K562 (cell line): Measurements from ENCODE around the gene STYXL1. TPM values are rescaled to one million over a fixed set of nuclear protein-coding genes. Genes with fewer than 3 reads are reported as not detected.
"Not testable (repeated sequence)": the region's sequence is repeated elsewhere in the genome, so short reads cannot be mapped to it uniquely, and the experiment has no call there.

Experiments used
- ATAC-seq: fragments of 200-7000 bp; cut with Tn5 transposase; 3 replicates; pipeline ENCODE4 v1.9.1; 2020; ENCODE audit warnings: moderate library complexity
- BruUV-seq: library from RNA; stranded (reverse); fragments of 400-500 nt; replicated peaks from 2 replicates; lab custom pipeline; 2021; lab: Mats Ljungman, UMichigan
- CTCF ChIA-PET: fragments of 300-600 bp; formaldehyde crosslinking; extraction: SDS; loops from one replicate; lab custom pipeline; 2021; ENCODE audit warnings: low intra/inter-chr PET ratio; lab: Yijun Ruan, JAX
- POLR2A ChIA-PET: fragments of 300-600, 350-650 bp; sonication (Branson Sonifier 250); formaldehyde crosslinking; extraction: SDS; loops from one replicate; lab custom pipeline; 2021; ENCODE audit warnings: antibody characterized with exemption, inconsistent platforms; lab: Yijun Ruan, JAX
- DNase-seq, 4 experiments: peaks; one replicate each; pipeline versions ENCODE4 v3.0.0 to v3.0.0-alpha.2; 2011 to 2018; ENCODE audit warnings: low spot score in 3 of 4, mixed read lengths in 3 of 4; ENCODE audit errors: extremely low read depth in 1 of 4
- FAIRE-seq: peaks from 2 replicates; lab custom pipeline; 2011; peaks lifted over from hg19 to GRCh38; lab: Jason Lieb, UNC
- H2AFZ ChIP-seq: 2 replicates; pipeline ENCODE4 v1.6.0; 2011; ENCODE audit warnings: low read depth, low read length, control low read depth, inconsistent platforms
- H3K27ac ChIP-seq: fragments of 200-600 bp; 3 replicates; pipeline ENCODE4 v1.8.0; 2011; ENCODE audit warnings: low read depth, mild to moderate bottlenecking, control low read depth, inconsistent platforms, low read length, moderate library complexity, mixed read lengths; ENCODE audit errors: extremely low read depth
- H3K27me3 ChIP-seq, 2 experiments: fragments of 300-600 bp in 1 of 2; 2 replicates in 1 of 2; 3 replicates in 1 of 2; pipeline versions ENCODE4 v1.6.0 to v1.8.0; 2011; ENCODE audit warnings: inconsistent platforms in 2 of 2, low read length in 2 of 2, mild to moderate bottlenecking in 1 of 2, mixed read lengths in 1 of 2, moderate library complexity in 1 of 2; ENCODE audit not compliant: control insufficient read depth in 2 of 2, insufficient read depth in 2 of 2
- H3K36me3 ChIP-seq: fragments of 300-600 bp; 3 replicates; pipeline ENCODE4 v1.8.0; 2011; ENCODE audit warnings: mild to moderate bottlenecking, low read length, inconsistent platforms; ENCODE audit not compliant: control insufficient read depth, insufficient read depth
- H3K4me1 ChIP-seq, 2 experiments: fragments of 200-600 bp in 1 of 2; replicated peaks in 1 of 2; 2 replicates in 1 of 2; 3 replicates in 1 of 2; pipeline versions ENCODE4 v1.5.1 to v1.8.0; 2011; ENCODE audit warnings: inconsistent platforms in 2 of 2, low read length in 2 of 2, mild to moderate bottlenecking in 1 of 2, mixed read lengths in 1 of 2, moderate library complexity in 1 of 2; ENCODE audit not compliant: control insufficient read depth in 2 of 2, insufficient read depth in 2 of 2
- H3K4me2 ChIP-seq: 2 replicates; pipeline ENCODE4 v1.6.1; 2011; ENCODE audit warnings: low read length, control low read depth, inconsistent platforms, mixed read lengths; ENCODE audit not compliant: insufficient read depth
- H3K4me3 ChIP-seq: fragments of 200-600 bp; sonication (generic), shearing (Covaris generic); 2 replicates; pipeline ENCODE4 v1.5.1; 2016; ENCODE audit warnings: control low read depth, inconsistent platforms
- H3K79me2 ChIP-seq: fragments of 200-600 bp; 3 replicates; pipeline ENCODE4 v1.8.0; 2011; ENCODE audit warnings: low read length, inconsistent platforms; ENCODE audit not compliant: control insufficient read depth, insufficient read depth
- H3K9ac ChIP-seq, 2 experiments: 2 replicates each; pipeline versions ENCODE4 v1.6.0 to v1.6.1; 2011; ENCODE audit warnings: low read depth in 2 of 2, low read length in 2 of 2, control low read depth in 1 of 2, inconsistent platforms in 1 of 2, mild to moderate bottlenecking in 1 of 2, mixed read lengths in 1 of 2; ENCODE audit not compliant: insufficient read depth in 1 of 2
- H3K9me1 ChIP-seq: one replicate; pipeline ENCODE4 v1.6.0; 2011; ENCODE audit warnings: inconsistent platforms, mild to moderate bottlenecking, low read length, moderate library complexity; ENCODE audit not compliant: control insufficient read depth, insufficient read depth
- H3K9me3 ChIP-seq: replicated peaks from 2 replicates; pipeline ENCODE4 v1.5.1; 2011; ENCODE audit warnings: low read depth, low read length, inconsistent platforms; ENCODE audit not compliant: control insufficient read depth, insufficient read depth
- H4K20me1 ChIP-seq: replicated peaks from 2 replicates; pipeline ENCODE4 v1.6.1; 2011; ENCODE audit warnings: low read length, inconsistent platforms, mixed read lengths; ENCODE audit not compliant: control insufficient read depth, insufficient read depth
- ARID1B ChIP-seq: fragments of 450-650 bp; IDR thresholded peaks from 2 replicates; pipeline ENCODE4 v1.6.1; 2016; ENCODE audit warnings: antibody characterized with exemption, mild to moderate bottlenecking, inconsistent platforms
- BACH1 ChIP-seq: fragments of 200-800 bp; sonication (Bioruptor generic); IDR thresholded peaks from 2 replicates; pipeline ENCODE4 v1.6.1; 2016; ENCODE audit warnings: missing genetic modification characterization, missing compliant biosample characterization
- FOSL1 ChIP-seq: fragments of 200-800 bp; sonication (Bioruptor generic); conservative IDR thresholded peaks from 2 replicates; pipeline ENCODE4 v1.6.1; 2016; ENCODE audit warnings: missing genetic modification characterization, missing compliant biosample characterization
- JUND ChIP-seq, 2 experiments: IDR thresholded peaks; 2 replicates in 1 of 2; 3 replicates in 1 of 2; pipeline ENCODE4 v1.6.1; 2011; ENCODE audit warnings: borderline replicate concordance in 2 of 2, low read depth in 2 of 2, low read length in 2 of 2, improper control_type of control experiment in 1 of 2, missing biosample characterization in 1 of 2, missing genetic modification characterization in 1 of 2, missing genetic modification reagents in 1 of 2
- NR2C2 ChIP-seq, 2 experiments: fragments of 200-800 bp in 1 of 2; sonication (Bioruptor generic) in 1 of 2; sonication (generic) in 1 of 2; formaldehyde crosslinking in 1 of 2; IDR thresholded peaks; 2 replicates each; pipeline versions ENCODE4 v1.6.1 to v1.8.0; 2016 to 2022; ENCODE audit warnings: mild to moderate bottlenecking in 1 of 2, missing compliant biosample characterization in 1 of 2, missing genetic modification characterization in 1 of 2, missing genetic modification reagents in 1 of 2
- SOX6 ChIP-seq: fragments of 450-650 bp; IDR thresholded peaks from 2 replicates; pipeline ENCODE4 v1.6.1; 2014; ENCODE audit warnings: mild to moderate bottlenecking
- SRF ChIP-seq, 2 experiments: fragments of 250-450, 450-650 bp in 1 of 2; sonication (Bioruptor Pico) in 1 of 2; sonication (generic) in 1 of 2; formaldehyde crosslinking; IDR thresholded peaks; 2 replicates each; pipeline versions ENCODE4 v1.5.0 to v1.5.1; 2020 to 2022; ENCODE audit warnings: mild to moderate bottlenecking in 1 of 2, missing genetic modification reagents in 1 of 2
- ZKSCAN8 ChIP-seq: fragments of 200-800 bp; sonication (Bioruptor generic); IDR thresholded peaks from 2 replicates; pipeline ENCODE4 v1.6.1; 2016; ENCODE audit warnings: missing genetic modification characterization, missing compliant biosample characterization
- ZNF175 ChIP-seq: fragments of 200-800 bp; sonication (Bioruptor generic); IDR thresholded peaks from 2 replicates; pipeline ENCODE4 v1.6.1; 2016; ENCODE audit warnings: low read depth, mild to moderate bottlenecking, missing genetic modification characterization, missing compliant biosample characterization
- ZNF384 ChIP-seq: IDR thresholded peaks from 2 replicates; pipeline ENCODE4 v1.6.1; 2012; ENCODE audit warnings: low read depth, low read length, improper control_type of control experiment
- ZNF766 ChIP-seq: fragments of 200-800 bp; sonication (Bioruptor generic); conservative IDR thresholded peaks from 2 replicates; pipeline ENCODE4 v1.6.1; 2016; ENCODE audit warnings: missing genetic modification characterization, missing compliant biosample characterization
- WGBS: fragments of 100-300 bp; shearing (Covaris generic); methylation state at CpG from one replicate; pipeline ENCODE4 v1.1.6; 2016; ENCODE audit warnings: low coverage, mixed read lengths; ENCODE audit not compliant: insufficient coverage; ENCODE audit errors: missing lambda C conversion rate; 5-methylcytosine and 5-hydroxymethylcytosine counted together
- in situ Hi-C: fragments of 300-500 bp; cut with MboI; formaldehyde crosslinking; loops from 4 replicates; pipeline ENCODE4 v1.15.0; 2018; ENCODE audit warnings: inconsistent platforms, mixed read lengths
- intact Hi-C: fragments of 100-400 bp; cut with micrococcal nuclease; formaldehyde crosslinking; loops from 2 replicates; pipeline ENCODE4 v1.14.2; 2022
- polyA plus RNA-seq, 8 experiments: library from polyadenylated mRNA; depleted of rRNA in 4 of 8; stranded (reverse) in 5 of 8; unstranded in 3 of 8; fragments of >200 nt; fragmentation: Nextera tagmentation in 2 of 8; fragmentation: Illumina TruSeq in 1 of 8; extraction: Ambion mirVana in 2 of 8; extraction: Trizol in 1 of 8; gene quantifications; 2 replicates each; pipeline versions ENCODE4 v1.2.1 to v1.2.3, GENCODE V29; 2011 to 2014; ENCODE audit warnings: inconsistent platforms in 1 of 8, missing spikeins in 1 of 8
- total RNA-seq, 7 experiments: library from RNA; depleted of rRNA in 6 of 7; stranded (reverse); fragments of >200 nt in 6 of 7; fragmentation: Illumina TruSeq in 2 of 7; extraction: Trizol in 2 of 7; gene quantifications; 2 replicates each; pipeline versions ENCODE4 v1.2.1 to v1.2.3, GENCODE V29; 2011 to 2021; ENCODE audit warnings: low replicate concordance in 1 of 7
- TF ChIP-seq, protein P1 (sequence below), 2 experiments: fragments of 450-650 bp in 1 of 2; sonication (generic) in 1 of 2; formaldehyde crosslinking in 1 of 2; IDR thresholded peaks in 1 of 2; conservative IDR thresholded peaks in 1 of 2; 2 replicates each; pipeline versions ENCODE4 v1.6.1 to v1.8.1; 2016 to 2023; ENCODE audit warnings: mild to moderate bottlenecking in 2 of 2, moderate library complexity in 2 of 2, inconsistent platforms in 1 of 2, missing genetic modification reagents in 1 of 2

STYXL1 gene
- total and polyA plus RNA-seq, 9 of the 15 experiments (the other 6 are each of a cell fraction or from before 2014, with no cell fraction given), result 36.5 to 97.2 (median 49.9) TPM

DNA sequence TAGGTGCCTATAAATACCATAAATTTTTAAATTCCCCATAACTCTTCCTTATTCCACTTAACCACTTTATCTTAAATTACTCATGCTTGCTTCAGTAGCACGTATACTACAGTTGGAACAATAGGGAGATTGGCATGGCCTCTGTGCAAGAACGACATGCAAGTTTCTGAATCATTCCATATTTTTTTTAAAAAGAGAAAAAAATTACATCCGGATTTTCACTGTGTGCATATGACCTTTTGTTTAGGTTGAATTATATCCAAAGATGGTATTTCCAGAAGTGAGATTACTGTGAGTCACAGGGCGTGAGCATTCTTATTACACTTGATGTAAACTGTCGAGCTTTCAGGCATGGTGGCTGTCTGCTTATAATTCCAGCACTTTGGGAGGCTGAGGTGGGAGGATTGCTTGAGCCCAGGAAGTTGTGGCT is 39.6 kb upstream of the STYXL1 start:
- H3K27me3 ChIP-seq, result peaks cover 7 to 31% of the 10 kb centered on the region in 2 experiments; a peak in 3 of 5 replicates
- not testable (repeated sequence) for H3K4me1 ChIP-seq; H3K27ac ChIP-seq; H3K79me2 ChIP-seq; TF ChIP-seq NR2C2 (CRISPR knock-in tag; IDR thresholded peaks at IDR 0.05); JUND (tag; IDR thresholded peaks at IDR 0.05; ENCODE audit: borderline replicate concordance, low read depth, low read length)
- TF ChIP-seq ZNF766 (CRISPR knock-in tag), result 0 out of 2 replicates have a peak, but pooled peaks have one; percentile 41
- TF ChIP-seq SRF (CRISPR knock-in tag; IDR thresholded peaks at IDR 0.05), result peak in 1 of 2 experiments; percentile 68; a peak in 1 of 4 replicates
- peak; percentile 37; the same call in 1 of the 2 replicates for TF ChIP-seq ZKSCAN8
- TF ChIP-seq SOX6, result peak; percentile 49
- TF ChIP-seq ZNF384, result peak; percentile 74
- TF ChIP-seq, protein P1, sequence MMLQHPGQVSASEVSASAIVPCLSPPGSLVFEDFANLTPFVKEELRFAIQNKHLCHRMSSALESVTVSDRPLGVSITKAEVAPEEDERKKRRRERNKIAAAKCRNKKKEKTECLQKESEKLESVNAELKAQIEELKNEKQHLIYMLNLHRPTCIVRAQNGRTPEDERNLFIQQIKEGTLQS (IDR thresholded peaks at IDR 0.05), result peak; percentile 28; the same call in 1 of the 2 replicates
- TF ChIP-seq, protein P1 (CRISPR knock-in tag; conservative IDR thresholded peaks at IDR 0.05), result not testable (repeated sequence)
- peak; percentile 27; the same call in 1 of the 2 replicates for TF ChIP-seq ZNF175
- peak; percentile 59; the same call in 1 of the 2 replicates for TF ChIP-seq BACH1 (tag)
- peak; percentile 58; the same call in 1 of the 2 replicates for TF ChIP-seq NR2C2 (tag; IDR thresholded peaks at IDR 0.05)
- TF ChIP-seq FOSL1 (tag), result peak; percentile 87
- TF ChIP-seq ARID1B, result peak; percentile 12; the same call in 1 of the 2 replicates
- TF ChIP-seq JUND (IDR thresholded peaks at IDR 0.05; ENCODE audit: borderline replicate concordance, low read depth, low read length), result peak; percentile 33; the same call in 1 of the 2 replicates
- TF ChIP-seq, all 486 proteins: peak for 12; not testable (repeated sequence) for 474
- H4K20me1 ChIP-seq, H3K9me1 ChIP-seq, H3K4me3 ChIP-seq, H2AFZ ChIP-seq, BruUV-seq, FAIRE-seq, CTCF ChIA-PET, H3K36me3 ChIP-seq, in situ Hi-C loops, ATAC-seq, H3K9me3 ChIP-seq, intact Hi-C loops, POLR2A ChIA-PET, H3K9ac ChIP-seq, H3K4me2 ChIP-seq, DNase-seq: not testable (repeated sequence)
- WGBS, result 5% methylated on average over 5 of the region's 5 CpGs
